Nucleus accumbens (tissue), 56 donors: Measurements from ENCODE around the gene STEEP1.

Source experiments
- DNase-seq, 56 donors: peaks; one replicate each; lab custom pipeline; 2025; lab: John Stamatoyannopoulos, UW

Gene STEEP1

DNA sequence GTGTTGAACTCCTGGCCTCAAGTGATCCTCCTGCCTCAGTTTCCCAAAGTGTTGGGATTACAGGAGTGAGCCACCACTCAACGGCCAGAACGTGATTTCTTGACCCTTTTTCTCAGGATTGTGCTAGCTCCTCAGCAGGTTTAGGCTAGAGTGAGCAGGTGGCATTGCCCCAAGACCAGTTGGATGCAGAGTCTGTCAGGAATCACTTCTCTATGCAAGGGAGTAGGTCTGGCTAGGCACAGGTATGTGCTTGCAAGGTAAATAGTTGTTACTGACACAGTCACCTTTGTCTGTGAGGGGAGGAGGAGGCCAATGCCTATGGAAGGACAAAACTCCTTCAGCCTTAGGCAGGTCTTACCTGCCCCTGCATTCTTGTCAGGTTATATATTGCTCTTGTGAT lies 72.7 kb downstream of the STEEP1 start:
- DNase-seq = no peak

DNA sequence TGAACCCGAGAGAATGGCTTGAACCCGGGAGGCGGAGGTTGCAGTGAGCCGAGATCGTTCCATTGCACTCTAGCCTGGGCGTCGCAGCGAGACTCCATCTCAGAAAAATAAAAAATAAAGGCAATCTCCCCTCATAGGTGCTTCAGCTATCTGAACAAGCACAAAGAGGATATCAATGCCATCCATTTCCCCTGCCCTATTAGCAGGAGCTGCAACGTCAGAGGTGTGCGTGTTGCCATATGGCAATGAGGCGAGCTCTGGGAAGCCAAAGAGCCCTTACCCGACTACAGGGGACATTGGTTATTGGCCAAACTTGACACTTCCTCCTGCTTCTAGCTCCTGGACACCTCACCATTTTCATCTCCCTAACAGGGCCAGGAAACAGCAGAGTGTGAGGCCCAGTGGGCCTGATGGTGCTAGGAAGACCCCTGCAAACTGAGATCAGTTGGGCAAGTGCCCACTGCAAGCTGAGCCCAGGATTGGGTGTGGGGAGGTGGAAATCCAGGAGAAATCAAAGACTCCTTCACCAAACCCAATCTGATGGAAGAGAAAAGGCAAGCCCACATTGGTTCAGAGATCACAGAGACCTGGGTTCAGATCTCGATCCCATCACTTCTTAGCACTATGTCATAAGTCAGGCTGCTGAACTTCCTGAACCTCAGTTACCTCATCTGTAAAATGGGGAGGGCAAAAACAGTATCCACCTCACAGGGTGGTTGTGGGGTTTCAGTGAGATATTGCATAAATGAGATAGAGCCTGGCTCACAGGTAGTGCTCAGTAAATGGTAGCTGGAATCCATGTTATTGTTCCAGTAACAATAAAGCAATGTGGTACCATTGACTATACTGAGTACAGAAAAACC lies 75.8 kb downstream of the STEEP1 start:
- no peak for DNase-seq

- DNase-seq = peak in 19 of 56 donors; percentile 1 to 65 (median 10)
Measured at GRCh38 chrX:119488749-119489148, 76.5 kb downstream of the STEEP1 start.
